ENCODE measurements around the gene ARMH1. TPM values are rescaled to one million over a fixed set of nuclear protein-coding genes. Genes with fewer than 3 reads are reported as not detected.
A peak's percentile ranks its signal among the peaks of the same experiment; 100 is the strongest.
"Not testable (repeated sequence)": the region's sequence is repeated elsewhere in the genome, so short reads cannot be mapped to it uniquely, and the experiment has no call there.

Gene ARMH1
- total and polyA plus RNA-seq, 2 donors from 2014 or later: 3.4 to 3.9 TPM

GRCh38 chr1:44733365-44733764 lies 58.9 kb downstream of the ARMH1 start:
- Histone ChIP-seq H3K4me3 (ENCODE audit: low read length in 3 of 3) (no peak overlapping the region), H3K36me3 (ENCODE audit: control insufficient read depth in 2 of 3, insufficient read depth in 3 of 3, low read length in 3 of 3) (no peaks in the 10 kb centered on the region), H3K9ac (ENCODE audit: low read length in 3 of 3) (no peak overlapping the region), H3K9me3 (ENCODE audit: control insufficient read depth in 2 of 3, insufficient read depth in 1 of 3, low read length in 3 of 3) (no peaks in the 10 kb centered on the region), H3K4me1 (ENCODE audit: control insufficient read depth in 2 of 3, insufficient read depth in 2 of 3, low read depth in 1 of 3, low read length in 3 of 3) (no peaks in the 10 kb centered on the region), H3K27ac (ENCODE audit: low read depth in 2 of 2, low read length in 2 of 2) (no peak overlapping the region), H3K27me3 (ENCODE audit: control insufficient read depth, insufficient read depth, low read length) (no peaks in the 10 kb centered on the region)
- no peak for TF ChIP-seq CTCF (IDR thresholded peaks at IDR 0.05; ENCODE audit: borderline replicate concordance, extremely low read depth, insufficient read depth)
- FAIRE-seq (no peak), DNase-seq (peak in 1 of 5 donors; percentile 65)
- intact Hi-C loops (cut with DNase I): no loop called here

- intact Hi-C loops (cut with DNase I): no loop called here
- H3K27ac ChIP-seq (ENCODE audit: low read depth in 2 of 2, low read length in 2 of 2): no peak overlapping the region
These were observed 59.3 kb downstream of the ARMH1 start for GRCh38 chr1:44733784-44734183.

GRCh38 chr1:44735992-44736391 lies 61.5 kb downstream of the ARMH1 start:
- no peak overlapping the region for H3K27ac ChIP-seq (ENCODE audit: low read depth in 2 of 2, low read length in 2 of 2)
- no peak overlapping the region for H3K4me3 ChIP-seq (ENCODE audit: low read length in 3 of 3)
- no peaks in the 10 kb centered on the region for H3K36me3 ChIP-seq (ENCODE audit: control insufficient read depth in 2 of 3, insufficient read depth in 3 of 3, low read length in 3 of 3)
- H3K9me3 ChIP-seq (ENCODE audit: control insufficient read depth in 2 of 3, insufficient read depth in 1 of 3, low read length in 3 of 3): no peaks in the 10 kb centered on the region
- DNase-seq (no peak), FAIRE-seq (no peak)
- TF ChIP-seq CTCF (IDR thresholded peaks at IDR 0.05; ENCODE audit: borderline replicate concordance, extremely low read depth, insufficient read depth): no peak
- peaks cover 0 to 6% (median 5%) of the 10 kb centered on the region in 3 donors for H3K4me1 ChIP-seq (ENCODE audit: control insufficient read depth in 2 of 3, insufficient read depth in 2 of 3, low read depth in 1 of 3, low read length in 3 of 3)
- no peaks in the 10 kb centered on the region for H3K27me3 ChIP-seq (ENCODE audit: control insufficient read depth, insufficient read depth, low read length)
- intact Hi-C loops (cut with DNase I): no loop called here
- H3K9ac ChIP-seq (ENCODE audit: low read length in 3 of 3): no peak overlapping the region

More at GRCh38 chr1:44733784-44734183, 59.3 kb downstream of the ARMH1 start:
- DNase-seq: no peak
- H3K36me3 ChIP-seq (ENCODE audit: control insufficient read depth in 2 of 3, insufficient read depth in 3 of 3, low read length in 3 of 3): no peaks in the 10 kb centered on the region
- no peak overlapping the region for H3K4me3 ChIP-seq (ENCODE audit: low read length in 3 of 3)
- H3K9ac ChIP-seq (ENCODE audit: low read length in 3 of 3): no peak overlapping the region
- H3K9me3 ChIP-seq (ENCODE audit: control insufficient read depth in 2 of 3, insufficient read depth in 1 of 3, low read length in 3 of 3): no peaks in the 10 kb centered on the region
- no peaks in the 10 kb centered on the region for H3K4me1 ChIP-seq (ENCODE audit: control insufficient read depth in 2 of 3, insufficient read depth in 2 of 3, low read depth in 1 of 3, low read length in 3 of 3)
- no peaks in the 10 kb centered on the region for H3K27me3 ChIP-seq (ENCODE audit: control insufficient read depth, insufficient read depth, low read length)
- FAIRE-seq: no peak
- no peak for TF ChIP-seq CTCF (IDR thresholded peaks at IDR 0.05; ENCODE audit: borderline replicate concordance, extremely low read depth, insufficient read depth)

DNA sequence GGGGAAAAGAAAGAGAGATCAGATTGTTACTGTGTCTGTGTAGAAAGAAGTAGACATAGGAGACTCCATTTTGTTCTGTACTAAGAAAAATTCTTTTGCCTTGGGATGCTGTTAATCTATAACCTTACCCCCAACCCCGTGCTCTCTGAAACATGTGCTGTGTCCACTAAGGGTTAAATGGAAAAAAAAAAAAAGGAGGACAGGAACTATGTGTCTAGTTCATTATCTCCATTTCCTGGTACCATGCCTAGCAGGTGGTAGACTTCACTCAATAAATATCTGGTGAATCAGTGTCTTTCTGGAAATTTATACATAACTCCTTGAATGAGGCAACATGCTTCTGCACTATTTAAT lies 64.4 kb downstream of the ARMH1 start:
- H3K9me3 ChIP-seq (ENCODE audit: control insufficient read depth in 2 of 3, insufficient read depth in 1 of 3, low read length in 3 of 3); H3K36me3 ChIP-seq (ENCODE audit: control insufficient read depth in 2 of 3, insufficient read depth in 3 of 3, low read length in 3 of 3); H3K4me1 ChIP-seq (ENCODE audit: control insufficient read depth in 2 of 3, insufficient read depth in 2 of 3, low read depth in 1 of 3, low read length in 3 of 3); intact Hi-C loops (cut with DNase I); FAIRE-seq; DNase-seq; H3K27me3 ChIP-seq (ENCODE audit: control insufficient read depth, insufficient read depth, low read length): not testable (repeated sequence)
- Histone ChIP-seq H3K9ac (ENCODE audit: low read length in 3 of 3) (peak overlapping the region; percentile 56 to 89 (median 79)), H3K4me3 (ENCODE audit: low read length in 3 of 3) (peak overlapping the region; percentile 64 to 92 (median 91)), H3K27ac (ENCODE audit: low read depth in 2 of 2, low read length in 2 of 2) (peak overlapping the region; percentile 84 to 85)
